GM21786 (cell line): ENCODE measurements around the gene SLC37A3.
"Not testable (repeated sequence)": the region's sequence is repeated elsewhere in the genome, so short reads cannot be mapped to it uniquely, and the experiment has no call there.

ENCODE experiments used
- ATAC-seq: cut with Tn5 transposase; IDR thresholded peaks from one replicate; pipeline ENCODE4 v1.9.1; 2021; ENCODE audit not compliant: unreplicated experiment

Gene SLC37A3

GRCh38 chr7:140349144-140349771, 49.1 kb downstream of the SLC37A3 start:
- no peak for ATAC-seq

- no peak for ATAC-seq
Observed at GRCh38 chr7:140348161-140348849, 50.0 kb downstream of the SLC37A3 start.

- ATAC-seq: no peak
Observed at GRCh38 chr7:140347218-140347617, 51.1 kb downstream of the SLC37A3 start.

- no peak for ATAC-seq
Observed at GRCh38 chr7:140345426-140345825, 52.9 kb downstream of the SLC37A3 start.

- ATAC-seq: no peak
Observed at GRCh38 chr7:140342727-140343514, 55.4 kb downstream of the SLC37A3 start.

GRCh38 chr7:140338959-140339358, 59.4 kb downstream of the SLC37A3 start:
- ATAC-seq: not testable (repeated sequence)

- ATAC-seq: no peak
Observed at GRCh38 chr7:140334341-140335057, 63.8 kb downstream of the SLC37A3 start.

GRCh38 chr7:140333686-140334085, 64.6 kb downstream of the SLC37A3 start:
- no peak for ATAC-seq

- ATAC-seq: no peak
Observed at GRCh38 chr7:140333223-140333622, 65.1 kb downstream of the SLC37A3 start.

GRCh38 chr7:140330595-140330994, 67.7 kb downstream of the SLC37A3 start:
- ATAC-seq: no peak

GRCh38 chr7:140330128-140330527, 68.2 kb downstream of the SLC37A3 start:
- ATAC-seq: no peak

GRCh38 chr7:140327261-140327661, 71.1 kb downstream of the SLC37A3 start:
- no peak for ATAC-seq

- no peak for ATAC-seq
Observed at GRCh38 chr7:140326116-140326928, 72.0 kb downstream of the SLC37A3 start.

- ATAC-seq: no peak
Observed at GRCh38 chr7:140325600-140325999, 72.7 kb downstream of the SLC37A3 start.

- ATAC-seq: no peak
Observed at GRCh38 chr7:140324714-140325113, 73.6 kb downstream of the SLC37A3 start.

GRCh38 chr7:140322759-140323158, 75.6 kb downstream of the SLC37A3 start:
- no peak for ATAC-seq

GRCh38 chr7:140320078-140320477, 78.3 kb downstream of the SLC37A3 start:
- not testable (repeated sequence) for ATAC-seq

GRCh38 chr7:140317999-140318398, 80.3 kb downstream of the SLC37A3 start:
- no peak for ATAC-seq

- no peak for ATAC-seq
Observed at GRCh38 chr7:140317597-140317996, 80.7 kb downstream of the SLC37A3 start.

GRCh38 chr7:140316165-140316661, 82.1 kb downstream of the SLC37A3 start:
- ATAC-seq: no peak
